Fibroblast of peridontal ligament (primary cell): ENCODE data around the gene VWF.

Source experiments
- DNase-seq: peaks from one replicate; pipeline ENCODE4 v3.0.0-alpha.2; 2010; ENCODE audit errors: extremely low read depth

The VWF gene

GRCh38 chr12:5912437-5913334, 211.8 kb downstream of the VWF start:
- no peak for DNase-seq

- DNase-seq = no peak
Measured at GRCh38 chr12:5912011-5912410, 212.5 kb downstream of the VWF start.

DNA sequence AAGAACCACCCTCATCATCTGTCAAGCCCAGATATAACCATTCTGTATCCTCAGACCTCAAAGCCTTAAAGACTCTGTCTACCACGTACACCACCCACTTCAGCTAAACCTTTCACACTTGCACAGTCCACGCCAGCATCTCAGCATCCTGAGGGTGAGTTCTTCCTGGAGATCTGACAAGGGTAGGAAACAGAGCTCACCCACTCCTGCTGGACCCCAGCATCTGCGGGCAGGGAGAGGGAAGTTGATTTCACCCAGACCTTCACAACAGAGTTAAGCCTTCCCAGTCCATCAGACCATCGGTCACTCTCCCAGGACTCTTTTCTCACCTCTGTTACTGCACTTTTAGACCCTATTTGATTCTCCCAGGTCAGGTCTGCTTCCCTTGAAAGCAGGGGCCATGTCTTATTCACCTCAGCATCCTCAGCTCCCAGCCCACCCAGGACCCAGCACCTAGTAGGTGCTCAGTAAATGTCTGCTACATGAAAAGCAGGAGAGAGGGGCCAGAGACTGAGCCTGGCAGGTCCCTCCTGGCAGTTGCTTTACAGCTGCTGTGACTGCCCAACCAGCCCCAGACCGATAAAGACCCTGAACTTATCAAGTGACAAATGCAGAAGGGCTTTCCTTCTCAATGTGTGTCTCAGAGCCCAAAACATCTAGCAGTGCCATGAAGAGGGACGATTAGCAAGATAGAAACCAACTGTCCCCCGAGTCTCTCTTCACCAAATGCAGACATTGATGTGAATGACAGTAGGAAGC, 213.5 kb downstream of the VWF start:
- DNase-seq = no peak

GRCh38 chr12:5909560-5909959, 214.9 kb downstream of the VWF start:
- no peak for DNase-seq

DNA sequence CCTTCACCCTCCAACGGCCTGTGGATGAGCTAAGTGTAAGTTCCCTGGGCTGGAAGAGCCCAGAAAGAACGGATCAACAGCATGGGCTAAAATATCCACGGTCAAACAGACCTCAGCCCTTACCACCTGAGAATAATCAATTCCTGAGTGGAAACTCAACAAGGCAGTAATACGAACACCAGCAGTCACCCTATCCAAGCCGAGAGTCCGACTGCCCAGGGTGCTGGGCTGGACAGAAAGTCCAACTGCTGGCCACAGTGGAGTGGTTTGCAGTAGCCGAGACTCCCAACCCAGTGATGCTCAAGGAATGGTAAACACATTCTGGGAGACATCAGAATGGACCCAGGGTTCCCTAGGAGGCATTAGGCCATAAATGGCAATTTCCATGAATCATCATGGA, 216.2 kb downstream of the VWF start:
- DNase-seq = no peak

DNA sequence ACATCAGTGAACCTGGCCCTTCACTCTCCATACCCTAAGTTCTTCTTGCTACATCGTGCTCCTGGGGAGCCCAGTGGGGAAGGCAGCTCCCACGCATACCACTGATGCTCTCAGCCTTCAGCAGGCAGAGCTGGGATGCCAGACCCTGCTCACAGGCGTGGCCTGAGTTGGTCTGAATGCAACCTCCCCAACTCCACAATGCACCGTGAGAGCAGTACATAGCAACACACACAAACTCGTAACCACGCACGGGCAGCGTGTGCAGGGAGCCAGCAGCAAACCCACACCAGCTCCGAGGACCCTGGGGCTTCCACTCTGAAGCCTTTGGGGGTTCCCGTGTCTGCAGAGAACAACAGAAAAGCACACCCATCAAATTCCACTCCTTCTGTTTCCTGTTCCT, 216.7 kb downstream of the VWF start:
- DNase-seq = no peak

DNA sequence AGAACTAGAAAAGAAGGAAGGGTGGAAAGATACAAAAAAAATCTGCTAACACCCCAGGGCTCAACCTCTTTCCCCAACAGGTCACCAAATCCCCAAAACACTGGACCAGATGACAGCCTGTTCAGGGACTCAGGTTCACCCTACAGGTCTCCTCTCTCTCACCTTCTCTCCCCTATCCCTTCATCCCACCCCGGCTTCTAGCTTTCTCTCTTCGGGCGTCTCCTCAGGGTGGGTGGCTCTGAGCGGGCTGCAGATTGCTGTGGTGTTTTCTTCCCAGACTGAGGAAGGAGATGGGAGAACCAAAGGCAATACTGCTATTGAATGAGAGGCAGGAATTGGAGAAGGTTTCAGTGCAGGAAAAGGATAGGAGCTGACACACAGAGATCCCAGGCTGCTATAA, 218.7 kb downstream of the VWF start:
- no peak for DNase-seq

GRCh38 chr12:5904969-5905368, 219.5 kb downstream of the VWF start:
- DNase-seq = no peak

DNA sequence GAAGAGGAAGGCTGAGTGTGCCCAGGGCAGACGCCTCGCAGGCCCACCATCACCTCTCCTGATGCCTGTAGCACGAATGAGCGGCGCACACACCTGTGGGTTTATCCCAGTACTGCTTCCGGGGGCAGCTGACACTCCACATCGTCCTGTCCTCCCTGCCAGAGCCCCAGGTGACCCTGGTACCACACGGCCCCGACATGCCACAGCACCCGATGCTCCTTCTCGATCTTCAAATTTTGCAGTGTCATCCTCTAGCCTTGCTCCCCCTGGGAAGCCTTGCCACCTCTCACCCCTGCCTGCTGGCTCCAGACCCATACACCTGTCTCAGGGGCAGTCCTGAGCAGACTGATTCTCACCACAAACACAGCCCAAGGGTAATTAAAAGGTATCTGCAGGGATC, 220.0 kb downstream of the VWF start:
- no peak for DNase-seq

DNA sequence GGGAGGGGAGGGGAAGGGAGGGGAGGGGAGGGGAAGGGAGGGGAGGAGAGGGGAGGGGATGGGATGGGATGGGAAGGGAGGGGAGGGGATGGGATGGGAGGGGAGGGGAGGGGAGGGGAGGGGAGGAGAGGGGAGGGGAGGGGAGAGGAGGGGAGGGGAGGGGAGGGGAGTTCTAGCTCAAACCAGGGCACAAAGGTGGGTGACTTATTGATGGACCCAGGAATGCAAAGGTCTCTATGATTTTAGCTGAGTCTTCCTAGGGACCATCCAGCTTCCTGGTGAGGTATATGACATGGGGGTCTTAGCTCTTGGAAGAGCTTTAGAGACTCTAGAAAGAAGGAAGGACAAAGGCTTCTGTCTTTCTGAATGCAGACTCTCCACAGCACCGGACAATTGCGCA, 221.7 kb downstream of the VWF start:
- no peak for DNase-seq

DNA sequence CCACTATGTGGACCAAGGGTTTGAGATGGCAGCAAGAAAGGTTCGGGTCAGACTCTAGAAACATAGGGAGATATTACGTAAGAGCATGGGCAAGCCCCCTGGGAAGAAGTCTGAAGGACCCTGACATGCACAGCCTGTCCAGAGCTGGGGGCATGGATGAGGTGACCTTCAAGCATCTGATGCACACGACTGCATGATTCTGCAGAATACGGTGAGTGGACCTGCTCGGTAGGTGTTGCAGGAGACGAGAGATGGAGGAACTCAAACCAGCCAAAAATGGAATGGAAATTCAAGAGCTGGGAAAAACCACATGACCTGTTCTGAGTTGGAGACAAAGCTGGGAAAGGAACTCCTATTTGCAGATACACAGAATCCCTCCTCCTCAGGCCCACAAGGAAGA, 223.1 kb downstream of the VWF start:
- no peak for DNase-seq

GRCh38 chr12:5900533-5901205, 223.8 kb downstream of the VWF start:
- DNase-seq = no peak

DNA sequence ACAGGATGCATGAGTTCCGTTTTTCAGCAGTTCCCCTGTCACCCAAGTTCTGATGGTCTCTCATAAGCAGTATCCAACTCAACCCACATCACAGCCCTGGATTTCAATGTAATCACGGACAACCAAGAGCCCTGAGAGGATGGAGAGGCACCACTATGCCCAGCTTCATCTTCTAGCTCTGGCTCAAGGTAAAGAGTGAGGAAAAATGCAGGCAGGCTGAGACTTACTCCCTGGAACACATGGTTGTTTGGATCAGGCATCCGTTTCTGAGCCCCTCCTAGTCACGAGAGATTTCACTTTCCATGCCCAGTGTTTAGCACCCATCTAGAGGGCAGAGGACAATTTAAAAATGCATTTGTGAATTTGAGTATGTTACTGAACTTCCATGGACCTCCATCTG, 224.4 kb downstream of the VWF start:
- DNase-seq = no peak

- no peak for DNase-seq
Measured at GRCh38 chr12:5899675-5900074, 224.8 kb downstream of the VWF start.

DNA sequence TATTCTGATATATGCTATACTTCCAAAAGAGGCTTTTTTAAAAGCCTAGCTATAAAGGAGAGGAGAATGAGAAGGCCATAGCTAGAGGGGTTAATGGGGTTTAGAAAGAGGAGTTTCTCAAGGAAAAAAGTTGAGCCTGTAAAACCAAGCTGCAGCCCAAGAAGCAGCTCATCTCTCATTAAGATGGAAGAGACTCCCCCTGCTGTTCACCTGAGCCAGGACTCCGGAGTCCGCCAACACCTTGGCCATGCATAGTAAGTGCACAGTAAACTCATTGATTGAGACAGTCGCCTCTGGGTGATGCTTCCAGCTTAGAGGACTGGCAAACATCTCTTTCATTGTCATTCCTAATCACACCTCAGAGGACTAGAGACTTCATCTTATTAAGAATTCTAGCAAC, 225.6 kb downstream of the VWF start:
- no peak for DNase-seq
